HepG2 (cell line): Measurements from ENCODE around the gene OAT. TPM values are rescaled to one million over a fixed set of nuclear protein-coding genes. Genes with fewer than 3 reads are reported as not detected.
A peak's percentile ranks its signal among the peaks of the same experiment; 100 is the strongest.

Experiments
- HMG20A ChIP-seq: IDR thresholded peaks from 2 replicates; pipeline ENCODE4 v1.6.1; 2016; ENCODE audit warnings: borderline replicate concordance
- HNF1B ChIP-seq: sonication (generic); formaldehyde crosslinking; IDR thresholded peaks from 2 replicates; pipeline ENCODE4 v1.5.1; 2020; ENCODE audit warnings: mild to moderate bottlenecking, moderate library complexity, missing genetic modification reagents
- MZF1 ChIP-seq: sonication (generic); formaldehyde crosslinking; IDR thresholded peaks from 2 replicates; pipeline ENCODE4 v1.8.1; 2023; ENCODE audit warnings: mild to moderate bottlenecking, missing genetic modification reagents, borderline replicate concordance
- SIN3A ChIP-seq: IDR thresholded peaks from 2 replicates; pipeline ENCODE4 v1.6.1; 2011; ENCODE audit warnings: low read depth, mild to moderate bottlenecking, control low read depth, low read length, borderline replicate concordance
- ZNF326 ChIP-seq: sonication (generic); formaldehyde crosslinking; IDR thresholded peaks from 2 replicates; pipeline ENCODE4 v1.4.0; 2020; ENCODE audit warnings: missing genetic modification reagents, borderline replicate concordance
- ZNF550 ChIP-seq: sonication (generic); formaldehyde crosslinking; IDR thresholded peaks from 2 replicates; pipeline ENCODE4 v1.4.0; 2020; ENCODE audit warnings: mild to moderate bottlenecking, missing genetic modification reagents, borderline replicate concordance
- ZNF660 ChIP-seq: sonication (generic); formaldehyde crosslinking; IDR thresholded peaks from 2 replicates; pipeline ENCODE4 v1.5.1; 2020; ENCODE audit warnings: mild to moderate bottlenecking, low read depth, missing genetic modification reagents, borderline replicate concordance
- polyA plus RNA-seq, 8 experiments: library from polyadenylated mRNA; depleted of rRNA in 3 of 8; stranded (reverse) in 7 of 8; unstranded in 1 of 8; fragments of >200 nt; fragmentation: Illumina TruSeq in 4 of 8; extraction: Trizol in 4 of 8; gene quantifications; 2 replicates each; pipeline versions ENCODE4 v1.2.1 to v1.2.3, GENCODE V29; 2011 to 2016; ENCODE audit warnings: low read depth in 4 of 8, missing spikeins in 1 of 8, mixed read lengths in 1 of 8; ENCODE audit not compliant: insufficient read depth in 1 of 8
- total RNA-seq, 5 experiments: library from RNA; depleted of rRNA; stranded (reverse); fragments of >200 nt; fragmentation: Illumina TruSeq; extraction: Trizol; gene quantifications; 2 replicates each; pipeline ENCODE4 v1.2.3, GENCODE V29; 2016; ENCODE audit warnings: low read depth in 1 of 5
- TF ChIP-seq, protein P1 (sequence below): sonication (generic); formaldehyde crosslinking; IDR thresholded peaks from 2 replicates; pipeline ENCODE4 v1.4.0; 2020; ENCODE audit warnings: mild to moderate bottlenecking, missing genetic modification reagents
- TF ChIP-seq, protein P2 (sequence below): IDR thresholded peaks from 2 replicates; pipeline ENCODE4 v1.6.1; 2016; ENCODE audit warnings: missing compliant biosample characterization, missing genetic modification reagents, borderline replicate concordance
- TF ChIP-seq, protein P3 (sequence below): sonication (generic); formaldehyde crosslinking; IDR thresholded peaks from 2 replicates; pipeline ENCODE4 v1.4.0; 2020; ENCODE audit warnings: mild to moderate bottlenecking, missing genetic modification reagents, borderline replicate concordance
- TF ChIP-seq, protein P4 (sequence below): sonication (generic); formaldehyde crosslinking; IDR thresholded peaks from 2 replicates; pipeline ENCODE4 v1.5.0; 2020; ENCODE audit warnings: missing genetic modification reagents, mild to moderate bottlenecking, borderline replicate concordance

The OAT gene
- total and polyA plus RNA-seq, 2 of the 13 experiments (the other 11 are each of a cell fraction or from before 2014, with no cell fraction given) = 87.8 to 96.7 TPM

DNA sequence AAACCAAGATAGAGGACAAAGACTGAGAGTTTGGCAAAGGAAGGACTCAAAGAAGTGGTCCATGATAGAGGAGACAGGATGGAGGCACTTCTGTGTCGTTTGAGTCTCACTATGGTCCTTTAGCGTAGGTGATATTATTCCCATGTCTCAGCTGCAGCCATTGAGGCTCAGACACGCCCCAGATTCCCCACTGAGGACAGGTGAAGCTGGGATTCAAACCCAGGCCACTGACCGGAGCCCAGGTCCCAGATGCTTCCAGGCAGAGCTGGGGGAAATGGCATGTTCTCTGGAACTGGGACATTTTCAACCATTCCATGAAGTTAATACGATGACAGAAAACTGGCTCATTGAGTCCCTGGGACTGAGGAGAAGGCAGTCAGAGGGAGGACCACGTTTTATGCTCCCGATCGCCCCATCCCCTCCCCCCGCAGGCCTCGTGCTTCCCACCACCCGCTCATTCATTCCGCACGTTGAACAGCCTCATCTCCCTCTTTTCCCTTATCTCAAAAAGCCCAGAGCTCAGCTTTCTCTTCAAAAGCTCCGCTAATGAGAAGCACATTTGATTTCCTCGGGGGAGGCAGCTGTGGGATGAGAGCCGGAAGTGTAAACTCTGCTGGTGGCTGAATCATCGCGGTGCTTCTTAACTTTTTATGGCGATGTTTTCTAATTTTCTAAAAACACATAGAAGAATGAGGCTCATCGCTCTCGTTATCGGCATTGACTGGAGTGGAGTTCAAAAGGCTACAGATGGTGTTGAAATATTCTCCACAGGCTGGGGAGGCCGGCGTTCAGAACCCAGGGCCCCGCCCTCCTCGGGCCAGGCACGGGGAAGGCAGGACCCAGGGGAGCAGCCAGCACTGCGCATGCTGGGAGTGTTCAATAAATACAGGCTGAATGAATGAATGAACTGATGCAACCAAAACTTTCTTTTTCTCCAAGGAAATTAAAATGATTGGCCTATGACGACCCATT, 64.0 kb downstream of the OAT start (continued):
- TF ChIP-seq, protein P1, sequence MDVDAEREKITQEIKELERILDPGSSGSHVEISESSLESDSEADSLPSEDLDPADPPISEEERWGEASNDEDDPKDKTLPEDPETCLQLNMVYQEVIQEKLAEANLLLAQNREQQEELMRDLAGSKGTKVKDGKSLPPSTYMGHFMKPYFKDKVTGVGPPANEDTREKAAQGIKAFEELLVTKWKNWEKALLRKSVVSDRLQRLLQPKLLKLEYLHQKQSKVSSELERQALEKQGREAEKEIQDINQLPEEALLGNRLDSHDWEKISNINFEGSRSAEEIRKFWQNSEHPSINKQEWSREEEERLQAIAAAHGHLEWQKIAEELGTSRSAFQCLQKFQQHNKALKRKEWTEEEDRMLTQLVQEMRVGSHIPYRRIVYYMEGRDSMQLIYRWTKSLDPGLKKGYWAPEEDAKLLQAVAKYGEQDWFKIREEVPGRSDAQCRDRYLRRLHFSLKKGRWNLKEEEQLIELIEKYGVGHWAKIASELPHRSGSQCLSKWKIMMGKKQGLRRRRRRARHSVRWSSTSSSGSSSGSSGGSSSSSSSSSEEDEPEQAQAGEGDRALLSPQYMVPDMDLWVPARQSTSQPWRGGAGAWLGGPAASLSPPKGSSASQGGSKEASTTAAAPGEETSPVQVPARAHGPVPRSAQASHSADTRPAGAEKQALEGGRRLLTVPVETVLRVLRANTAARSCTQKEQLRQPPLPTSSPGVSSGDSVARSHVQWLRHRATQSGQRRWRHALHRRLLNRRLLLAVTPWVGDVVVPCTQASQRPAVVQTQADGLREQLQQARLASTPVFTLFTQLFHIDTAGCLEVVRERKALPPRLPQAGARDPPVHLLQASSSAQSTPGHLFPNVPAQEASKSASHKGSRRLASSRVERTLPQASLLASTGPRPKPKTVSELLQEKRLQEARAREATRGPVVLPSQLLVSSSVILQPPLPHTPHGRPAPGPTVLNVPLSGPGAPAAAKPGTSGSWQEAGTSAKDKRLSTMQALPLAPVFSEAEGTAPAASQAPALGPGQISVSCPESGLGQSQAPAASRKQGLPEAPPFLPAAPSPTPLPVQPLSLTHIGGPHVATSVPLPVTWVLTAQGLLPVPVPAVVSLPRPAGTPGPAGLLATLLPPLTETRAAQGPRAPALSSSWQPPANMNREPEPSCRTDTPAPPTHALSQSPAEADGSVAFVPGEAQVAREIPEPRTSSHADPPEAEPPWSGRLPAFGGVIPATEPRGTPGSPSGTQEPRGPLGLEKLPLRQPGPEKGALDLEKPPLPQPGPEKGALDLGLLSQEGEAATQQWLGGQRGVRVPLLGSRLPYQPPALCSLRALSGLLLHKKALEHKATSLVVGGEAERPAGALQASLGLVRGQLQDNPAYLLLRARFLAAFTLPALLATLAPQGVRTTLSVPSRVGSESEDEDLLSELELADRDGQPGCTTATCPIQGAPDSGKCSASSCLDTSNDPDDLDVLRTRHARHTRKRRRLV = no peak
- TF ChIP-seq ZNF550 (CRISPR knock-in tag) = no peak
- TF ChIP-seq ZNF326 (CRISPR knock-in tag) = no peak
- TF ChIP-seq SIN3A = no peak
- TF ChIP-seq HMG20A (CRISPR knock-in tag) = peak; percentile 17; the same call in 1 of the 2 replicates
- TF ChIP-seq HNF1B = no peak
- no peak for TF ChIP-seq ZNF660 (CRISPR knock-in tag)
- TF ChIP-seq, protein P2, sequence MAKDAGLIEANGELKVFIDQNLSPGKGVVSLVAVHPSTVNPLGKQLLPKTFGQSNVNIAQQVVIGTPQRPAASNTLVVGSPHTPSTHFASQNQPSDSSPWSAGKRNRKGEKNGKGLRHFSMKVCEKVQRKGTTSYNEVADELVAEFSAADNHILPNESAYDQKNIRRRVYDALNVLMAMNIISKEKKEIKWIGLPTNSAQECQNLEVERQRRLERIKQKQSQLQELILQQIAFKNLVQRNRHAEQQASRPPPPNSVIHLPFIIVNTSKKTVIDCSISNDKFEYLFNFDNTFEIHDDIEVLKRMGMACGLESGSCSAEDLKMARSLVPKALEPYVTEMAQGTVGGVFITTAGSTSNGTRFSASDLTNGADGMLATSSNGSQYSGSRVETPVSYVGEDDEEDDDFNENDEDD (CRISPR knock-in tag) = peak; percentile 51; the same call in 1 of the 2 replicates
- TF ChIP-seq, protein P3, sequence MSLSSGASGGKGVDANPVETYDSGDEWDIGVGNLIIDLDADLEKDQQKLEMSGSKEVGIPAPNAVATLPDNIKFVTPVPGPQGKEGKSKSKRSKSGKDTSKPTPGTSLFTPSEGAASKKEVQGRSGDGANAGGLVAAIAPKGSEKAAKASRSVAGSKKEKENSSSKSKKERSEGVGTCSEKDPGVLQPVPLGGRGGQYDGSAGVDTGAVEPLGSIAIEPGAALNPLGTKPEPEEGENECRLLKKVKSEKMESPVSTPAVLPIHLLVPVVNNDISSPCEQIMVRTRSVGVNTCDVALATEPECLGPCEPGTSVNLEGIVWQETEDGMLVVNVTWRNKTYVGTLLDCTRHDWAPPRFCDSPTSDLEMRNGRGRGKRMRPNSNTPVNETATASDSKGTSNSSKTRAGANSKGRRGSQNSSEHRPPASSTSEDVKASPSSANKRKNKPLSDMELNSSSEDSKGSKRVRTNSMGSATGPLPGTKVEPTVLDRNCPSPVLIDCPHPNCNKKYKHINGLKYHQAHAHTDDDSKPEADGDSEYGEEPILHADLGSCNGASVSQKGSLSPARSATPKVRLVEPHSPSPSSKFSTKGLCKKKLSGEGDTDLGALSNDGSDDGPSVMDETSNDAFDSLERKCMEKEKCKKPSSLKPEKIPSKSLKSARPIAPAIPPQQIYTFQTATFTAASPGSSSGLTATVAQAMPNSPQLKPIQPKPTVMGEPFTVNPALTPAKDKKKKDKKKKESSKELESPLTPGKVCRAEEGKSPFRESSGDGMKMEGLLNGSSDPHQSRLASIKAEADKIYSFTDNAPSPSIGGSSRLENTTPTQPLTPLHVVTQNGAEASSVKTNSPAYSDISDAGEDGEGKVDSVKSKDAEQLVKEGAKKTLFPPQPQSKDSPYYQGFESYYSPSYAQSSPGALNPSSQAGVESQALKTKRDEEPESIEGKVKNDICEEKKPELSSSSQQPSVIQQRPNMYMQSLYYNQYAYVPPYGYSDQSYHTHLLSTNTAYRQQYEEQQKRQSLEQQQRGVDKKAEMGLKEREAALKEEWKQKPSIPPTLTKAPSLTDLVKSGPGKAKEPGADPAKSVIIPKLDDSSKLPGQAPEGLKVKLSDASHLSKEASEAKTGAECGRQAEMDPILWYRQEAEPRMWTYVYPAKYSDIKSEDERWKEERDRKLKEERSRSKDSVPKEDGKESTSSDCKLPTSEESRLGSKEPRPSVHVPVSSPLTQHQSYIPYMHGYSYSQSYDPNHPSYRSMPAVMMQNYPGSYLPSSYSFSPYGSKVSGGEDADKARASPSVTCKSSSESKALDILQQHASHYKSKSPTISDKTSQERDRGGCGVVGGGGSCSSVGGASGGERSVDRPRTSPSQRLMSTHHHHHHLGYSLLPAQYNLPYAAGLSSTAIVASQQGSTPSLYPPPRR = 0 out of 2 replicates have a peak, but pooled peaks have one; percentile 14
- TF ChIP-seq, protein P4, sequence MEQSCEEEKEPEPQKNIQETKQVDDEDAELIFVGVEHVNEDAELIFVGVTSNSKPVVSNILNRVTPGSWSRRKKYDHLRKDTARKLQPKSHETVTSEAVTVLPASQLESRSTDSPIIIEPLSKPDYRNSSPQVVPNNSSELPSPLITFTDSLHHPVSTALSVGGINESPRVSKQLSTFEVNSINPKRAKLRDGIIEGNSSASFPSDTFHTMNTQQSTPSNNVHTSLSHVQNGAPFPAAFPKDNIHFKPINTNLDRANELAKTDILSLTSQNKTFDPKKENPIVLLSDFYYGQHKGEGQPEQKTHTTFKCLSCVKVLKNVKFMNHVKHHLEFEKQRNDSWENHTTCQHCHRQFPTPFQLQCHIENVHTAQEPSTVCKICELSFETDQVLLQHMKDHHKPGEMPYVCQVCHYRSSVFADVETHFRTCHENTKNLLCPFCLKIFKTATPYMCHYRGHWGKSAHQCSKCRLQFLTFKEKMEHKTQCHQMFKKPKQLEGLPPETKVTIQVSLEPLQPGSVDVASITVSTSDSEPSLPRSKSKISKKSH (CRISPR knock-in tag) = no peak
- TF ChIP-seq MZF1 = no peak
